ENCODE data around the gene CUEDC2.

CUEDC2 gene

DNA sequence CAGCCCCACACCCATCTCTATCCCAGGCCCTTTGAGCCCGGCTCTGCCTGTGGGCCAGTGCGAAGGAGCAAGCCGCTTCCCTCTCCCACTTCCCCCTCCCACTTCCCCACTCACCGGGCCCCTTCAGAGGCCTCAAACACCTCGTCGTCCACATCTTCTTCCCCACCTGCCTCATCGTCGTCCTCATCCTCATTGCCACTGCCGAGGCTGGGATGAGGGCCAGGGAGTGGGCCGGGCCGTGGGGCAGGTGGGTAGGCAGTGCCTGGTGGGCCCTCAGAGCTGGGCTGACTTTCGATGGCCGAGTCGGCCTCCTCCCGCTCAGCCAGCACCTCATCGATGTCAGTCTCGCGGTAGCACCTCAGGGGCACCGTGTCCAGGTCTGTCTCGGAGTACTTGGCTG lies 17.6 kb downstream of the CUEDC2 start:
- DNase-seq (ENCODE audit: low read depth) = no peak
- no peak overlapping the region for H3K4me3 ChIP-seq (ENCODE audit: low read length)
- TF ChIP-seq, protein P1, sequence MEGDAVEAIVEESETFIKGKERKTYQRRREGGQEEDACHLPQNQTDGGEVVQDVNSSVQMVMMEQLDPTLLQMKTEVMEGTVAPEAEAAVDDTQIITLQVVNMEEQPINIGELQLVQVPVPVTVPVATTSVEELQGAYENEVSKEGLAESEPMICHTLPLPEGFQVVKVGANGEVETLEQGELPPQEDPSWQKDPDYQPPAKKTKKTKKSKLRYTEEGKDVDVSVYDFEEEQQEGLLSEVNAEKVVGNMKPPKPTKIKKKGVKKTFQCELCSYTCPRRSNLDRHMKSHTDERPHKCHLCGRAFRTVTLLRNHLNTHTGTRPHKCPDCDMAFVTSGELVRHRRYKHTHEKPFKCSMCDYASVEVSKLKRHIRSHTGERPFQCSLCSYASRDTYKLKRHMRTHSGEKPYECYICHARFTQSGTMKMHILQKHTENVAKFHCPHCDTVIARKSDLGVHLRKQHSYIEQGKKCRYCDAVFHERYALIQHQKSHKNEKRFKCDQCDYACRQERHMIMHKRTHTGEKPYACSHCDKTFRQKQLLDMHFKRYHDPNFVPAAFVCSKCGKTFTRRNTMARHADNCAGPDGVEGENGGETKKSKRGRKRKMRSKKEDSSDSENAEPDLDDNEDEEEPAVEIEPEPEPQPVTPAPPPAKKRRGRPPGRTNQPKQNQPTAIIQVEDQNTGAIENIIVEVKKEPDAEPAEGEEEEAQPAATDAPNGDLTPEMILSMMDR (IDR thresholded peaks at IDR 0.05; ENCODE audit: insufficient read depth, low read depth, low read length, missing control alignments) = no peak

DNA sequence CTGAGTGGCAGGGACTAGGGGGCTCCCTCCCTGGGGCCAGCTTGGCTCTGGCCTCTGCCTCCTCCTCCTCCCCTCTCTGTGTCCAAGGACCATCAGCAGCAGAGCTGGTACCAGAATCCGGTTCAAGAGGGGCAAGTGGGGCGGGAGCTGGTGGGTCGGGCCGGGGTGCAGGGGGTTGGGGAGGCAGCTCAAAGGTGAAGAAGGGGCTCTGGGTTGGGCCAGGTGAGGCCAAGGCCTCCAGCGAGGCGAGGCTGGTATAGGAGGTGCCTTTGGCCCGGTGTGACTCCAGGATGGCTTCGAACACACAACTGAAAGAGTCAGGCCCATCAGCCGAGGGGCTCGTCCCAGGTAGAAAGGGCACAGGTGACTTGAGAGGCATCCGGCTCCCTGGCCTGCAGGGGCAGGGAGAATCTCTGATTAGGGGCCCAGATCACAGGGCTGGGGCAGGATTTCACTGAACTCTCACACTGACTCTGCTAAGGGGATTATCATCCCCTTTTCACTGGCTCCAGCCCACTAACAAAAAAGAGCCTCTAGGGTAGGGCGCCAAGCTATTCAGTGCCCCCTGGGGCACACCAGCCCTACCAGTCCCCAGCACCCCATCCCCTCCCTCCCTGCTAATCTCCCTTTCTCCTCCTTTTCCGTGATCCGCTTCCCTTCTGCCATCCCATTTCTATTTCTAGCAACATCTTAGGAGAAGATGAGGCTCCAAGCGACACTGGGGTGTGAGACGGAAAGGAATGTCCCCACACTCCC lies 18.4 kb downstream of the CUEDC2 start:
- no peak for DNase-seq (ENCODE audit: low read depth)
- TF ChIP-seq, protein P1 (IDR thresholded peaks at IDR 0.05; ENCODE audit: insufficient read depth, low read depth, low read length, missing control alignments) = no peak
- no peak overlapping the region for H3K4me3 ChIP-seq (ENCODE audit: low read length)

DNA sequence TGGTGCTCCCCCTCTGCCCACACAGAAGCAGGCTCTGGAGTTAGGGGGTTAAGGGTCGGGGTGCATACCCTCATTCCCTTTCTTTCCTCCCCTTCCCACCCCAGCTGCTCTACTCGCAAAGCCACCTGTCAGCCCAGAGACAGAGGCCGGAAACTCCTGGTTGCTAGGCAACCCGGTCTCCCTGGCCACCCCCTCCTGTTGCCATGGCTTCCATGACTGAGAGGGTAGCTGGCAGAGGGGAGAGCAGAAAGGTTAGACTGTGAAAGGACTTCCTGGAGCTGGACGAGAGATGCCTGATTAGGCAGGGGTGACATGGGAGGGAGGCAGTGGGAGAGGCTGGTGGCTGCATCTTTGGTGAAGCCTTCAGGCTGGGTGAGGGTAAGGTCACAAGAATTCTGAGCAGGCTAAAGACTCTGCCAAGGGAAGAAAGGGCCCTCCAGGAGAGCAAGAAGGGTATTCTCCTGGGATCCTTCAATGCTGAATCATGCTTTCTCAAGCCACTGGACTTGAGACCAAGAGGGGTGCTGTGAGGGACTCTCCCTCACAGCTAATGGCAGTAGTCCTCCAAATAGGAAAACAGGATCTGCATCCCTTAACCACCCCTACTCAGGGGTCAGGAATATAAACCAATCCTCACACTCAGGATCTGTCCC lies 19.2 kb downstream of the CUEDC2 start:
- TF ChIP-seq, protein P1 (IDR thresholded peaks at IDR 0.05; ENCODE audit: insufficient read depth, low read depth, low read length, missing control alignments) = no peak
- DNase-seq (ENCODE audit: low read depth) = no peak
- no peak overlapping the region for H3K4me3 ChIP-seq (ENCODE audit: low read length)

DNA sequence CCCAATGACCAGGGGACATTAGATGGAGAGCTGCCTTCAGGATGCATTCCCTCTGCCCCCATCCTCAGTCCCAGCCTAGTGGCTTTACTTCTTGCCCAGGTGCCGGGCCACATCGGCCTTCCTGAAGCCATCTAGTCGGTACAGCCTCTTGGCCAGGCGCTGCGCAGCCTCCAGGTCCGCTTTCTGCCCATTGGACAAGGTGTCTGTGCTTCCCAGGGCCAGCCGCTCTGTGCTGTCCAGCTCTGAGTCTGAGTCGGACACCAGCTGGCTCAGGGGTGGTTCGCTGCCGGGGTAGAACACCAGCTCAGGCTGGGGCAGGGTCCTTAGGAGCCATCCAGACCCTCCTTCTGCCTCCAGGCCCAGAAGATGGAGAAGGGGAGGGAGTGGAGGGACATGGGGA lies 20.1 kb downstream of the CUEDC2 start:
- TF ChIP-seq, protein P1 (IDR thresholded peaks at IDR 0.05; ENCODE audit: insufficient read depth, low read depth, low read length, missing control alignments) = no peak
- no peak for DNase-seq (ENCODE audit: low read depth)
- H3K4me3 ChIP-seq (ENCODE audit: low read length) = no peak overlapping the region

DNA sequence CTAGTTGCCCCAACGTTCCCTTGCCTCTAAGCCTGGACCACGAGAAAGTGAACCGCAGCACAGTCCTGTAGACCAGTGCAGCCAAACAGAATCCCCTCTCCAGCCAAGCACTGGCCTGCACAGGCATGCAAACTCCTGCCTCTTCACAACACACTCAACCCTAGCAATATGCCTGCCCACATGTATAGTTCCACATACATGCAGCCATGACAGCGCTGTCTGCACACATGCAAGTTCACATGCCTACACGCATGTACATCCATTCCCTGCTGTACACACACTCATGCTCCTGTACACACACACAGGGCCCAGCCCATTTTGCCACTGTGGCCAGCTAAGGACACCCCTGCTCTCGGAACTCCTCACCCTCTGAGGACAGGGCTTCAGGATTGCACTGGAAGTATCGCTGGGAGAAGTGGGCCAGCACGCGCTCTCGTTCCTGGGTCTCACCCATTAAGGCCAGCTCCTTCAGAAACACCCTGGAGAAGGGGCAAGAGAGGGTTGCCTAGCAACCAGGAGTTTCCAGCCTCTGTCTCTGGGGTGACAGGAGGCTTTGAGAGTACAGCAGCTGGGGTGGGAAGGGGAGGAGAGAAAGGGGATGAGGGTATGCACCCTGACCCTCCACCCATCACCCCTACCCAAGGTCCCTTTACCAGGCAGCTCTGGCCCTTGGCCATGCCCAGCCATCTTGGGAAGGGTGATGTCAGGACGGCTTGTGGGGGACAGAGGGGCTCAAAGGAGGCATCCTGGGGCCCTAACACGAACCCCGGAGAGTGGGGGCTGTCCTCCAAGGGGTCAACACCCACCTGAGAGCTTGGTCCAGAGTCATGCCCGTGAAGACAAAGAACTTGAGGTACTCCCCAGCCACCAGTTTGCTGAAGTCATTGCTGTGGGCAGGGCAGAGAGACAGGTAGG lies 20.8 kb downstream of the CUEDC2 start:
- TF ChIP-seq, protein P1 (IDR thresholded peaks at IDR 0.05; ENCODE audit: insufficient read depth, low read depth, low read length, missing control alignments) = no peak
- DNase-seq (ENCODE audit: low read depth) = no peak
- H3K4me3 ChIP-seq (ENCODE audit: low read length) = no peak overlapping the region

DNA sequence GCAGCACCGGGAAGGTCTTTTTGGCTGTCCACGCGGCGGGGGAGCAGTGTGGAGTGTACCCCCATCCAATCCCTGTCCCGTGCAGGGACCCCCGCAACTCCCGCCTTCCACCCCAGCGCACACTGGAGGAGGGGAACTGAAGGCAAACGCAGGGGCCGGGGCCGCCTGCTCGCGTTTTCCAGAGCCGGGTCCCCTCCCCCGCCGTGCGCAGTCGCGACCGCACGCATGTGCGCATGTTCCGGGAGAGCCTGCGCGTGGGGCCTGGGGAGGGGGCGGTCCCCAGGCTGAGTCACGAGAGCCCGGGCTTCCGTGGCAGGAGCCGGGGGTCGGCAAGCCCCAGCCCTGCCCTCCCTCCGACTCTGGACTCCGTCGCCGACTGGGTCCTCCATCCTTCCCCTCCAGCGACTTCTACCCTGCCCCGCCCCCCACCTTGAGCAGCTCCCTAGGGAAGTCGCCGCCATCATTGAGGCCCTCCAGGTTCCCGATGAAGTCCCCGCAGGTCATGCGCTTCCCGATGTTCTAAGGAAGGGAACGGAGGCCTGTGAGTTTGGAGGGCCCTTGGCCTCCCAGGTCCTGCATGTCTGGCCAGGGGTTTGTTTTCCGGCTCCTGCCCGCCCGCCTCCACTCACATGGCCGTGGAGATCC lies 21.8 kb downstream of the CUEDC2 start:
- DNase-seq (ENCODE audit: low read depth) = no peak
- TF ChIP-seq, protein P1 (IDR thresholded peaks at IDR 0.05; ENCODE audit: insufficient read depth, low read depth, low read length, missing control alignments) = no peak
- H3K4me3 ChIP-seq (ENCODE audit: low read length) = peak overlapping the region; percentile 14

All from epithelial cell of esophagus (primary cell).